ENCODE measurements around the gene PYHIN1.

Gene PYHIN1

GRCh38 chr1:158969855-158970254 is 38.5 kb downstream of the PYHIN1 start:
- no peak for TF ChIP-seq CTCF (IDR thresholded peaks at IDR 0.05; ENCODE audit: borderline replicate concordance, control extremely low read depth, extremely low read depth, insufficient read depth, missing control alignments)
- DNase-seq (ENCODE audit: low spot score), result no peak
- in situ Hi-C loops (cut with MboI; ENCODE audit: low sequenced_read_pairs, unreplicated experiment), result no loop called here

GRCh38 chr1:158972841-158973240 is 41.5 kb downstream of the PYHIN1 start:
- TF ChIP-seq CTCF (IDR thresholded peaks at IDR 0.05; ENCODE audit: borderline replicate concordance, control extremely low read depth, extremely low read depth, insufficient read depth, missing control alignments), result peak; percentile 24
- no peak for DNase-seq (ENCODE audit: low spot score)
- in situ Hi-C loops (cut with MboI; ENCODE audit: low sequenced_read_pairs, unreplicated experiment), result no loop called here

- no peak for TF ChIP-seq CTCF (IDR thresholded peaks at IDR 0.05; ENCODE audit: borderline replicate concordance, control extremely low read depth, extremely low read depth, insufficient read depth, missing control alignments)
- in situ Hi-C loops (cut with MboI; ENCODE audit: low sequenced_read_pairs, unreplicated experiment), result no loop called here
- DNase-seq (ENCODE audit: low spot score), result no peak
Measured at GRCh38 chr1:158976219-158976618, 44.9 kb downstream of the PYHIN1 start.

- no peak for TF ChIP-seq CTCF (IDR thresholded peaks at IDR 0.05; ENCODE audit: borderline replicate concordance, control extremely low read depth, extremely low read depth, insufficient read depth, missing control alignments)
- no peak for DNase-seq (ENCODE audit: low spot score)
- in situ Hi-C loops (cut with MboI; ENCODE audit: low sequenced_read_pairs, unreplicated experiment), result no loop called here
Measured at GRCh38 chr1:158978730-158979129, 47.4 kb downstream of the PYHIN1 start.

GRCh38 chr1:158979229-158979628 is 47.9 kb downstream of the PYHIN1 start:
- DNase-seq (ENCODE audit: low spot score), result no peak
- no peak for TF ChIP-seq CTCF (IDR thresholded peaks at IDR 0.05; ENCODE audit: borderline replicate concordance, control extremely low read depth, extremely low read depth, insufficient read depth, missing control alignments)
- in situ Hi-C loops (cut with MboI; ENCODE audit: low sequenced_read_pairs, unreplicated experiment), result no loop called here

- DNase-seq (ENCODE audit: low spot score), result no peak
- no peak for TF ChIP-seq CTCF (IDR thresholded peaks at IDR 0.05; ENCODE audit: borderline replicate concordance, control extremely low read depth, extremely low read depth, insufficient read depth, missing control alignments)
- in situ Hi-C loops (cut with MboI; ENCODE audit: low sequenced_read_pairs, unreplicated experiment), result no loop called here
Measured at GRCh38 chr1:158983235-158983634, 51.9 kb downstream of the PYHIN1 start.

- no peak for TF ChIP-seq CTCF (IDR thresholded peaks at IDR 0.05; ENCODE audit: borderline replicate concordance, control extremely low read depth, extremely low read depth, insufficient read depth, missing control alignments)
- DNase-seq (ENCODE audit: low spot score), result no peak
- in situ Hi-C loops (cut with MboI; ENCODE audit: low sequenced_read_pairs, unreplicated experiment), result no loop called here
Measured at GRCh38 chr1:158984386-158984785, 53.0 kb downstream of the PYHIN1 start.

All from GM13976 (cell line).